NCI-H1105 (cell line): Measurements from ENCODE around the gene KIF26A.
A peak's percentile ranks its signal among the peaks of the same experiment; 100 is the strongest.
"Not testable (repeated sequence)": the region's sequence is repeated elsewhere in the genome, so short reads cannot be mapped to it uniquely, and the experiment has no call there.

Experiments used
- DNase-seq: peaks from one replicate; lab custom pipeline; 2025; lab: John Stamatoyannopoulos, UW

The KIF26A gene

DNA sequence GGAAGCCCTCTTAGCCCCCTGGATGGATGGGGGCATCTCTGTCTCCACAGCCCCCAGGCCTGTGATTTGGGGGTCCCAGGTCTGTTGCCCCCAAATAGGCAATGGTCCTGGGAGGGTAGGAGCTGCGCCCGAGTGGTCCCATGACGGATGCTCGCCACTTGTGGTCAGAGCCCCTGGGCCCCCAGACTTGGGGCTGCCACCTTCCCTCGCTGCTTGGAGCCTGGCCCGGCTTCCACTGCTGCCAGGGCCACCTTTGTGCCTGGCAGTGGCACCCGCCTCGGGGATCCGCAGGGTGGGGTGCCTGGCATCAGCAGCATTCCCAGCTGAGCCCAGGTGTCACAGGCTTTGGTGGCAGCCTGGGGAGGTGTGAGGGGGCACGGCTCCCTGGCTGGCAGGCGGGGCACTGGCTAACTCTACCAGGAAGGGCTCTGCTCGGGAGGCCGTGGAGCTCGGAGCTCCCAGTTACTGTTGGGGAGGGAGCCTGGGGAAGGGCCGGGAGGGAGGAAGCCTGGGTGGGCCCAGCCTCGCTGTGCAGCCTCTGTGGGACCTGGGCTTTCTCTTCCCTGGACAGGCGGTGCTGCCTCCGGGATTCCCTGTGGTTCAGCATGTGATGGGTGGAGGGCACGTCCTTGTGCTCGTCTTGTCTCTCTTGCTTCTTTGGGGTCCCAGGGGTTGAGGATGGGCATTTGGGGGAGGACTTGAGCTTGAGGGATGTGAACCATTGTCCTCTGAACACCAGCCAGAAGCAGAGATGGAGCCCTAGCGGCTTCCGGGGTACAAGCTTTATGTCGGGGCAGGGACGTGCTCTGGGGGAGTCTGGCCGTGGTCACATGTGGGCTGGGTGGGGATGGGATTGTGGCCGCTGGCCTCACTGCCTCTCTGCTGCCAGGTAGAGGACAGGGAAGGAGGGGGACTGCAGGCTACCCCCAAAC, 5.4 kb downstream of the KIF26A start:
- no peak for DNase-seq

DNA sequence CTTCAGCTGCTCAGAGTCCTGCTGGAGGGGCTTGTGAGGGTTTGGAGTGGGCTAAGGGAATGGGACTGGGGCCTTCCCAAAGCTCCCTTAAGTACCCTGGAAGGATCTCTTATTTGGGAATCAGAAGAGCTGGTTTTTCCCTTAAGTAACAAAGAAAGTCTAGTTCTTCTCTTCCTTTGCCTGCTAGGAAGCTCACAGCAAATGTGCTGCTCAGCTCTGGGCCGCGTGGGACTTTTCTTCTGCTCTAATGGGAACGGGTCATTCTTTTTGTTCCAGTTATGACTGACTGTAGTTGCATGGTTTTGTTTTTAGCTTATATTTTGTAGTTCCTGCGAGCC, 6.0 kb downstream of the KIF26A start:
- DNase-seq = no peak

DNA sequence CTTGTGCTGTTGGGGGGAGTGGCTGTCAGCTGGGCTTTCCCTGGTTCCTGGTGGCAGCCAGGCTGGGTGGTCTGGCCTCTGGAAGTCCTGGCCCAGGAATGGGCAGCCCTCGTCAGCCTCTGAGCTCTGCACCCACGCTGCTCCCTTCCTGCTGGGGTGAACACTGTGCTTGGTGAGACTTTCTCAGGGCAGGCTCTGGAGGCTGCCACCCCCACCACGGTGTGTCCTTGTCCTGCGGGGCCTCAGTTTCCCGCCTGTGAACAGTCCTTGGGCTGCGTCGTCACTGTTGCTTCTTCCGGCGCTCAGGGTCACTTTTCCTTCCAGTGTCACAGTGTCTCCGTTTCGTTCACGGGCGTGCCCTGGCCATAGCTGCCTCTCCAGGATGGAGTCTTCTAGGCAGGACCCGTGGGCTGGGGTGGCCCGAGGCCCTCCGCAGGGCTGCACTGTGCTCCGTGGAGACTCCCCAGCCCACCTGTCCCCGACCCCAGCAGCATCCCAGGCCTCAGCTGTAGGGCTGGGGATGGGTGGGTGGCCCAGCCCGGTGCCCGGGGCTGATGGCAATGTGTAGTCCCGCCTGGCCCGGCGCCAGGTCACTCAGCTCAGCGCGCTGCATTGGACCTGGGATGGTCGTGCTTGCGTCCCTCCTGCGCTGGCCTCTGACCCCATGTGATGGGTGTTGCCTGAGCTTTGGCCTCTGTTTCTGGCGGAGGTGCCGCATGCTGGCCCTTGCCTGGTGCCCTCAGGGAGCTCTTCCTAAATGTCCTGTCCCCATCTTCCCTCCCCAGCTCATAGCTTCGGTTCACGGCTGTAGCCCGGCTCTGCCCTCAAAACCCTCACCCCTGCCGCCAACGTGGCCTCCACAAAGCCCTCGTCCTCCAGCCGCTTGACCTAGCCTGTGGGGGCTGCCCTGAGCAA, 6.8 kb downstream of the KIF26A start:
- no peak for DNase-seq

DNA sequence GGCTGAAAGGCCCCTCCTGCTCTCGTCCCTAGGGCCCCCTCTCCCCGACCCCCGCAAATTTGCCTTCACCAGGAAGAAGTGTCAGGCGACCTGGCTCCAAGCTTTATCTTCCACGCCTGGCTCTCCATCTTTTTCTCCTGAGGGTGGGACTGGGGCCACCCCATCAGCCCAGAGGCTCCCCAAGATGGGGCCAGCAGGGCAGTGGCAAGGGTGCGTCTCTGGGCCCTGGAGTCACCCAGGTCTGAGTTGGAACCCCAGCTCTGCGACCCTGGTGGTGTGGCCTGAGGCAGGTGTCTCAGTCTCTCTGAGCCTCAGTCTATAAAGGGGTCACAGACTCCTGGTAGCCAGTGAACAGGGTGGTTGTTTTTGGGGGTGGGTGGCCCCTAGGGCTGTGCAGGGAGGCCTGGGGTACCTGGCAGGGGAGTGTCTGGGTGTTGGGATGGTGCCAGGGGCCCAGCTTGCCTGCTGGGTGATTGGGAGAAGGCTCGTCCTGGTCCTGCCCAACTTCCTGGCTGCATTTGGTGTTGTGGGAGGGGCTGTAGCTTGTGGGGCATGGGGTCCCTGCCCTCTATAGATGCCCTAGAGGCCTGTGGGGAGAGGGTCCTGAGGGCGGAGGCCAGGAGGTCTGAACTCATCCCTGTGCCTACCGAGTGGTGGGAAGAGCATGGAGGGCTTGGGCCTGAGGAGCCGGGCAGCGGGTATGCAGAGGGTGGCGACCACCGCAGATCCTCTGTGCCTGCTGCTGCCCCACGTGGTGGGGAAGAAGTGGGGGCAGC, 7.6 kb downstream of the KIF26A start:
- no peak for DNase-seq

DNA sequence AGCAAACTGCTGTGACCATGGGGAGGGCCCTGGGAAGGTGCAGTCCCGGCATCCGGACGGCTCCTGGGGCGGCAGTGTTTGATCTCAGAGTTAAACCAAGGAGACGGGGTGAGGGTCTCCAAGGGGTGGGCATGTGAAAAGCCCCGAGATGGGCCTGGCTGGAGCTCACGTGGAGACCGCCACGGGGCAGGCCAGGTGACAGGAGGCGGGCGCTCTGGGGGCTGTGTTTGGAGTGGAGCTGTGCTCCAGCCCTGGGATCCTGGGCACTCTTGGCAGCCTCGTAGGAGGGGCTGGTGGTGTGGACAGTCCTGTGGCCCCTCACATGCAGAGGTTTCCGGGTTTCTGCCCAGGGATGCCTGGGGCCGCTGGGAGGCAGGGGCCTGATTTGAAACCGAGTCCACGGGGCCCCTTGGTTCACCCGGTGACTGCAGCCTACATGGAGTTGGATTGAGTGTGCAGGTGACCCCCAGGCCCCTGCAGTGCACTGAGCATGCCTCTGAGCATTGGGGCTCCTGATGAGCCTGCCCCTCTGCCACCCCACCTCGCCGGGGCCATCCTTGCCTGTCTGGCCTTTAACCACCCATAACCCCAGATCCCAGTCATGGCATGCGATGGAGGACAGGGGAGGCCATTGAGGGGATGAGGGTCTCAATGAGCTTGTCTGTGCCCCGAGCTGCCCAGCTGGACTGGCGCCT, 8.4 kb downstream of the KIF26A start:
- DNase-seq = no peak

DNA sequence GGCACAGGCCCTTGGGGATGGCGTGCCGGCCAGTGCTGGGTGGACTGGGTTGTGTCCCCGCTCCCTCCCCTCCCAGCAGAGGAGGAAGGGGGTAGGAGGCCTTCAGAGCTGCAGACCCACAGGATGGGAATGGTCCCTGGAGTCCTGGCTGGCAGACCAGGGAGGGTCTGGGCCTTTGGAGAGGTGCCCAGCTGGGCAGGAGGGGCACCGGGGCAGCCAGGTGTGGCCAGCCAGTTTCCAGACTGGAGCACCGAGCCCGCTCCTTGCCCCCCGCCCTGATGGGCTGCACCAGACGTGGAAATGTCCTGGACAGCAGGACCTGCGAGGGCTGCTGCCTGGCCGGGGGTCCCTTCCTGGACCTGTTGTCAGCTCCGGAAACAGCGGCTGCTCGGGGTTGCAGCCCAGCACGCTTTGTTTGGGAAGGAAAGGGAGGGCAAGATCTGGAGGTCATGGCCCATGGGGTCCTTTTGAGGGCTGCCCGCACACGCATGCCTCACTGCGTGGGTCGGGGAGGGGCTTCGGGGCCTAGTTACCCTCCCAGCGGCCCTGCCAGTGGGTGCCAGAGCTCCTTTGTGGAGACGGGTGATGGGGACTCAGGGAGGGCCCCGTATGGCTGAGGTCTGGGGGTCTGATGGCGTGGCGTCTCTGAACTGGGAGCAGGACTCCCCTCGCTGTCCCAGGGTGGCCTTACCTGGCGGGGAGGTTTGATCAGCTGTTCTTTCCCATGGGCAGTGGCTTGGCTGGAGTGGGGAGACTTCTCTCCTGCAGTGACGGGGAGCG, 9.1 kb downstream of the KIF26A start:
- no peak for DNase-seq

DNA sequence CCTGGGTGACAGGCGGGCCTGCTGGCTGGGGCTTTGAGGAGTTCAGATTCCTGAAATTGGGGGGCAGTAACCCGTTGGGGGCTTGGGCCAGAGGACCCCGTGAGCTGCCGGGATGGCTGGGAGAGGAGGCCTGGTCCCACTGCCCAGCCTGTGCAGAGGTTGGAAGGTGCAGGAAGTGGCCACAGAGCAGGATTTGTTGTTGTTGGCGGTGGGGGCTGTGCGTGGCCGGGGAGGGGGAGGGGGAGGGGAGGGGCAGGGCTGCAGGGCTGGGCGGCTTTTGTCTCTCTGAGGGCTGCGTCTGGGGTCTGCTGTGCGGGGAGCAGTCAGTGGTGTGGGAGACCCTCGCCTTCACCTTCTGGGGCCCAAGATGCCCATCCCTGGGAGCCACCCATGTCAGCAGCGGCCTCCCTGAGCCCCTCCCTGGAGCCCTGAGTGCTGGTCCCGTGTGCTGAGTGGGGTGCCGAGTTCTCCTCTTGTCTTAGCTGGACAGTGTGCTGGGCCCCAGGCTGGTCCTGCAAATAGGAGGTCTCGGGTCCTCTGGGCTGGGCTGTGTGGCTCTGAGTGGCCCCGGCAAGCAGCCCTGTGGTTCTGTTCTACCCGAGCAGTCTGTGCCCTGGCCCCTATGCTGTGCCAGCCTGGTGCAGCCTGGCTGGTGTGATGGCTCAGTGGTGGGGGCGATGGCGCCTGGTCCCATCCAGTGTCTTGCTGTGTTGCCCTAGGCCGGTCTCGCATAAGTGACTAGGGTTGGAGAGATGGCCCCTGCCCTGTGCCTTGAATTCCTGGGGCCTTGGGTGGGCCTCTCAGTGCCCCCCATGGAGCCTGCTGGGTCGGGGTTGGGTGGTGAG, 10.3 kb downstream of the KIF26A start:
- no peak for DNase-seq

DNA sequence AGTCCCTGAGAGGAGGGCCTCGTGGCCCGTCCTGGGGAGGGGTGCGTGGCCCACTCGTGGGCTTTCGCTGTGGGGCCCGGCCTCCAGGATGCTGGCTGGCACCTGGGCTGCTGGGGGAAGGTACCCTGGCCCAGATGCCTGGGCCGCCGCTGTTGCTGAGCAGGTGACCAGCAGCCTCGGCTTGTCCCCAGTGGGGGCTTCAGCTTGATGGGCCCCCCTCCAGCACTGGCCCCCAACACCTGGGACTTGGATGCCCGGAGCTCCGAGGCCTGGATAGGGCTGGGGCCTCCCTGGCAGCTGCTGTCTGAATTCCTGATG, 10.8 kb downstream of the KIF26A start:
- DNase-seq = no peak

DNA sequence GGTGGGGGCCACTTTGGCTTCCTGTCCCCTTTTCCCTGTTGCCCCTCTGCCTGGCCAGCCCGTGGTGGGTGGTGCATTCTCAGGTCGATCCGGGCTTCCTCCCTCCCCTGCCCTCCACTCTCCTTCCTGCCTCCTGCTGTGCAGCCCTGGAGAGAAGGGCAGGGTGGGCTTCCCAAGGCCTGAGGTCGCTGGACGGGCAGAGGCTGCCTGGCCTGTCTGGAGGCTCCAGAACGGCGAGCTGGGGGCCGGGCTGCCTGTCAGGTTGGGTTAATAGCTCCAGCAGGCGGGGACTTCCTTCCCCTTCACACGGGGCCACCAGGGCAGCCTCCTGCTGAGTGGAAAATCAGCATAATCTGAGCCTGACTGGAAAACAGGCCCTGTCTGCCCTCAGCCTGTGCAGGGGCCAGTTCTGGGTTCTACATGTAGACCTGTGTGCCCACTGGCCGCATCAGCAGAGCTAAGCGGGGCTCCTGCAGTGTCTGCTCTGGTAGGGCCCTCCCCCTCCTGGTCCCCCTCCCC, 11.3 kb downstream of the KIF26A start:
- DNase-seq = no peak

DNA sequence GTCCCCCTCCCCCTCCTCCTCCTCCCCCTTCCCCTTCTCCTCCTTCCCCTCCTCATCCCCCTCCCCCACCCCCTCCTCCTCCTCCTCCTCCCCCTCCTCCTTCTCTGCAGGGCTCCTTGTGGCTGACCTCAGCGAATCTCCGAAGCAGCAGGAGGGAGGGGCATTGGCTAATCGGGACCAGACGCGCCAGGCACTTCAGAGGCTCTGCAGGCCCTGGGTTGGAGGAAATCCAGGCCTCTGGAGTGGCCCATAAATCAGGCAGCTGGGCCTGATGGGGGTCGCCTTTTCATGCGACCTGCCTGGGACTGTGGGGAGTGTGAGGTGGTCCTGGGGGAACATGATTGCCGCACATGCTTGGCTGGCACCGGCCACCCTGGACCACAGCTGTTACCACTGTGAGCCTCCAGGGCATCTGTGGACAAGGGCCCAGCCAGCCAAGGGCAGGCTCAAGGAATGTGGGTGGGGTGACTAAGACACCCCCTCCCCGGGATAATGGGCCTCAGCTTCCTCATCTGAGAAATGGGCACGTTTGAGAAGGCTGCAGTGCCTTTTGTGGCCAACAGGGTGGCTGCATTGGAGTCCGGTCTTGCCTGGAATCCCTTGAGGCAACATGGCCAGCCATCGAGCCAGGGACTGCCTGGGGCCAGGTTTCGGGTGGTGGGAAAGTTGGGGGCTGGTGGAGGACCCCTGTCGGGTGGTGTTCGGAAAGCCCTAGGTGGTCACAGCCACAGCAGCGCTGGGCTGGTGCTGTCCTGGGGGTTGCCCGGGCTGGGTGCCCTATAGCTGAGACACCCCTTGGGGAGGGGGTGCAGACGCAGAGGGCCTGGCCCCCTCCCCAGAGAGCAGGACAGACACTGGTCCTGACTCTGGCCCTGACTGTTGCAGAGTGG, 12.0 kb downstream of the KIF26A start:
- DNase-seq = peak; percentile 46

DNA sequence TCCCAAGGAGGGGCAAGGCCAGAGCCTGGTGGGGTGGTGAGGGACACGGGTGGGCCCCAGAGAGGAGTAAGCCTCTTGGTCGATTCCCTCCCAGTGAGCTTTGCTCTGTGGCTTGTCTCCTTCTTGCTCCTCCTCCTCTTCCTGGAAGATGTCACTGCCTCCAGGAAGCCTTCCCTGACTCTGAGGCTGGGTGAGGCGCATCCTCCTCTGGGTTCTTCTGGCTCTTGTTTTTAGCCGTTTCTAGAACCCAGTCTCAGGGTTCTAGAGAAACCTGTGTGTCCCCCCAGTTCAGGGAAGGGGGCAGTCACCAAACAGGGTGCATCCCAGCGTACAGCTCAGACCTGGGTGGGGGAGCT, 12.6 kb downstream of the KIF26A start:
- DNase-seq = no peak

DNA sequence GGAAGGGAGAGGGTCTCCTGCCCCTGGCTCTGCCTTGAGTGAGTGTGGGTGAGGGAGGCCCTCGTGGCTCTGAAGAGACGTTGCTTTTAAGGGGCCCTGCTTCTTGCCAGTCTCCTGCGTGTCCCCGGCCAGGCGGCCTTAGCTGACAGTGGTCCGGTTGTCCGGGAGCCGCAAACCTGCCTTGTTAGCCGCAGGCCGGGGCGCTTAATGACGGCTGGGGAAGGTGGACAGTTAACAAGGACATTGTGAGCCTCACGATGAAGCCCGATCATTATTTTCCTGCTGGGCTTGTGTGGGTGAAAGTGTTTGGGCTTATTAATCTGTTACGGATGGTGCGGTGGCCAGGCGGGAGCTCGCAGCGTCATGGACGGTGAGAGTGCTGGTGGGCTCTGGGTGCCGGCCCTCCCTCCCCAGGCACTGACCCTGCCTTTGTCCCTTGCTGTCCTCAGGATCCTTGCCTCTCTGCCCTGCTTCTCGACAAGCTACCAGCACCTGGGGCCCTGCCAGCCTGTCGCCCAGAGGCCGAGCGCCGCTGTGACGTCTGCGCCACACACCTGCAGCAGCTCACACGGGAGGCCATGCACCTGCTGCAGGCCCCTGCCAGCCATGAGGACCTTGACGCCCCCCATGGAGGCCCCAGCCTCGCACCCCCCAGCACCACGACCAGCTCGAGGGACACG, 13.3 kb downstream of the KIF26A start:
- no peak for DNase-seq

DNA sequence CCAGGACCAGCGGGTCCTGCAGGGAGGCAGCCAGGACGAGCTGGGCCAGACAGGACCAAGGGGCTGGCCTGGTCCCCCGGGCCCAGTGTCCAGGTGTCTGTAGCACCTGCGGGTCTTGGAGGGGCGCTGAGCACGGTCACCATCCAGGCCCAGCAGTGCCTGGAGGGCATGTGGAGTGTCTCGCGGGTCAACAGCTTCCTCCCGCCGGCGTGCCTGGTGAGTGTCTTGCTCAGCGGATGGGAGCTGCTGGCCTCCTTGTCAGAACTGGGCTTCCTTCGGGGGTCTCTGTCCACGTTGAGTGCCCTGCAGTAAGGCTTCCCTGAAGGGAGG, 13.8 kb downstream of the KIF26A start:
- DNase-seq = no peak

DNA sequence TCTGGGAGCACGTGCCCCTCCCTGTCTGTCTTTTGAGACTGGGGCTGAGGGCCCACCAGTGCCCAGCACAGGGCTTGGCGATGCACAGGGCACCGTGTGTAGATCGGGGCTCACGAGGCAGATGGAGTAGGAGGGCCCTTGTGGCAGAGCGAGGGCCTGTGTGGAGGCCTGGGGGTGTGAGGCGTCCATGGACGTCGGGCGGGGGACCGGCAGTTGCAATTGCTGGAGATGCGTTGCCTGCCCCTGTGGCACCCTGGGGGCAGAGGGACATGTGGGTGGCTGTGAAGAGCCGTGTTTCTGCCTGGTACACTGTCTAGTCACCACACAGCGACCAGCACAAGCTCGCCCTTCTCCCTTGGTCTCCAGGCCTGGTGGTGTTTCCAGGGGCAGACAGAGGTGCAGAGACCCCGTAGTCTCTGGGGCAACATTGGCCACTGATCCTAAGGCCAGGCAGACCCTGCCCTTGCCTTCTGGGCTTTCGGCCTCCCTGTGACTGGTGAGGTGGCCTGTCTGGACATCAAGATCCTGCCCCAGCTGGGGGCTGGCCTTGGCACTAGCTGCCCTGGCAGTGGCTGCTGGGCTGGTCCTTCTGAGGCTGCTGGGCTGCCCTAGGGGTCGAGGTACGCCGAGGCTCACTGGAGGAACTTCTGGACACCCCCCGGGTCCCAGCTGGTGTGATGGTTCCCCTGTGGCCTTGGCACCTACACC, 14.5 kb downstream of the KIF26A start:
- no peak for DNase-seq

DNA sequence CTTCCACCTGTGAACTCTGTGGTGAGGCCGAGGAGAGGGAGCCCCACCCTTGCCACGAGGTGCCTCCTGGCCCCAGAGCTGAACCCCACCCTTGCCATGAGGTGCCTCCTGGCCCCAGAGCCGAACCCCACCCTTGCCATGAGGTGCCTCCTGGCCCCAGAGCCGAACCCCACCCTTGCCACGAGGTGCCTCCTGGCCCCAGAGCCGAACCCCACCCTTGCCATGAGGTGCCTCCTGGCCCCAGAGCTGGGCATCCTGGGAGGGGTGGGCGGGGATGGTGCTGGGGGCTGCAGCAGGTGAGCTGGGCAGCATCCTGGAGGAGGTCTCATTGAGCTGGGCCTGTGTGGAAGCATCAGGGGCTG, 15.0 kb downstream of the KIF26A start:
- DNase-seq = not testable (repeated sequence)

DNA sequence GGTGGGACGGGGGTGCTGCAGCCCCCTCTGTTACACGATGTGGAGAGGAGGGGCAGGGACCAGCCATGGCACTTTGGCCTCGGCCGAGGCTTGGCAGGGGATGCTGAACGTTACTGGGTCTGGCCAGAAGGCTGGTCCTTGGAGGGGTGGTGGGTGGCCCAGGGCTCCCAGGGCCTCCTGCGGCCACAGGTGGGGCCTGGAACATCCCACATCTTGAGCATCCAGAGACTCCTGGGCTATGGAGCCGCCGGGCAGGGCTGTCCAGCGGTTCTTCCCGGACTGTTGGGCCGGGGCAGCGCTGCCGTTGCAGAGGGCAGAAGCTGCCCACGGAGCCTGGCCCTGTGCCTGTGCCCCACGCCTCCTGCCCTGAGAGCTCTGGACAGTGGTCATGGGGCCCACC, 15.9 kb downstream of the KIF26A start:
- DNase-seq = no peak

DNA sequence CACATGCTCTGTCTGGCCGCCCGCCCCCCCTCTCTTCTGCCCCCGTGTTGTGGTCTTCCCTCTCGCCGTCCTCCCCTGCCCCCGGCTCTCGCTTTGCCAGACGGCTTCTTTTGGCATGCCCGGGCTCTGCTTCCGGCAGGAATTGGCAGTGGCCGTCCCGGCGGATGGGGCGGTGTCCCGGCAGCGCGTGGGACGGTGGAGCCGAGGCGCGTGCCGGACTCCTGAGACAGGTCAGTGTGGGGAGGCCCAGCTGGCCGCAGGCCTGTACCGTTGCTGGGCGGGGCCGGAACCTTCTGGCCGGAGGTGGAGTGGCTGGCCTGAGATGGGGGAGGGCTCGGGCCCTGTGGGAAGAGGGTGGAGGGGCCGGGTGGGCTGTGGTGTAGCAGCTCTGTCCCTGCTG, 17.1 kb downstream of the KIF26A start:
- DNase-seq = no peak

DNA sequence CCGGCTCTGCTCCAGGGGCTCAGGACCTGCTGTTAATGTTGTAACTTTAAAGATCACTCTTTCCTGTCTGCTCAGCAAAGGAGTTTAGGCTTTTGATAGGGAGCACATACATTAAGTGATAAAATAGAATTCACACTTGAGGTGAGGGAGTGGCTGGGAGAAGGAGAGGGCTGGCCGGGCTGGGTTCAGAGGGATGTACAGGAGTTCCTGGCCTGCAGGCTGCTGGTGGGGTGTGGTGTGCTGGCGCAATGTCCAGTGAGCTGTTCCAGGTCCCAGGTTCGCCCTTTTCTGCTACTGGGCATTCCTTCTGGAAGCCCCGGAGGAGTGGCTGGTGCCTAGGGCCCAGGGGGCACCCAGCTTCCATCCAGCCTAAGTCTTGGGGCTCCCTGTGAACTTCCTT, 17.8 kb downstream of the KIF26A start:
- no peak for DNase-seq
